K562 (cell line): Measurements from ENCODE around the gene SLC35A2. TPM values are rescaled to one million over a fixed set of nuclear protein-coding genes. Genes with fewer than 3 reads are reported as not detected.

Experiments
- ARID1B ChIP-seq: fragments of 450-650 bp; IDR thresholded peaks from 2 replicates; pipeline ENCODE4 v1.6.1; 2016; ENCODE audit warnings: antibody characterized with exemption, mild to moderate bottlenecking, inconsistent platforms
- CBFB ChIP-seq: sonication (generic); formaldehyde crosslinking; IDR thresholded peaks from 2 replicates; pipeline ENCODE4 v1.4.0; 2020; ENCODE audit warnings: mild to moderate bottlenecking, missing genetic modification reagents
- FOXK2 ChIP-seq, 2 experiments: fragments of 450-650 bp; IDR thresholded peaks in 1 of 2; conservative IDR thresholded peaks in 1 of 2; 2 replicates each; pipeline ENCODE4 v1.6.1; 2016; ENCODE audit warnings: low read depth in 2 of 2, mild to moderate bottlenecking in 1 of 2
- HDGF ChIP-seq: fragments of 450-650 bp; IDR thresholded peaks from 2 replicates; pipeline ENCODE4 v1.6.1; 2016
- RBM17 ChIP-seq: fragments of 200-400 bp; formaldehyde crosslinking; IDR thresholded peaks from 2 replicates; pipeline ENCODE4 v1.6.1; 2017; ENCODE audit warnings: low read depth, mild to moderate bottlenecking, low read length, borderline replicate concordance
- RNF219 ChIP-seq: fragments of 250-450 bp; sonication (Bioruptor Pico); IDR thresholded peaks from 2 replicates; pipeline ENCODE4 v1.5.0; 2022; ENCODE audit warnings: mild to moderate bottlenecking
- SIN3A ChIP-seq, 2 experiments: fragments of 150-350 bp in 1 of 2; IDR thresholded peaks; 2 replicates each; pipeline ENCODE4 v1.6.1; 2011 to 2016; ENCODE audit warnings: borderline replicate concordance in 2 of 2, low read depth in 2 of 2, low read length in 2 of 2, mild to moderate bottlenecking in 2 of 2, moderate library complexity in 2 of 2; ENCODE audit not compliant: control insufficient read depth in 1 of 2
- TAL1 ChIP-seq: fragments of 450-650 bp; IDR thresholded peaks from 2 replicates; pipeline ENCODE4 v1.6.1; 2016; ENCODE audit warnings: mild to moderate bottlenecking
- YY1 ChIP-seq, 3 experiments: IDR thresholded peaks; 2 replicates each; pipeline ENCODE4 v1.6.1; 2011; ENCODE audit warnings: low read length in 2 of 3, mild to moderate bottlenecking in 2 of 3, moderate library complexity in 2 of 3, borderline replicate concordance in 1 of 3, control low read depth in 1 of 3, low read depth in 1 of 3; ENCODE audit not compliant: insufficient read depth in 3 of 3, insufficient replicate concordance in 2 of 3, control insufficient read depth in 1 of 3, insufficient read length in 1 of 3; ENCODE audit errors: extremely low read depth in 1 of 3
- ZNF347 ChIP-seq: fragments of 450-650 bp; formaldehyde crosslinking; IDR thresholded peaks from 2 replicates; pipeline ENCODE4 v1.4.0; 2020; ENCODE audit warnings: low read depth, mild to moderate bottlenecking, moderate library complexity
- polyA plus RNA-seq, 8 experiments: library from polyadenylated mRNA; depleted of rRNA in 4 of 8; stranded (reverse) in 5 of 8; unstranded in 3 of 8; fragments of >200 nt; fragmentation: Nextera tagmentation in 2 of 8; fragmentation: Illumina TruSeq in 1 of 8; extraction: Ambion mirVana in 2 of 8; extraction: Trizol in 1 of 8; gene quantifications; 2 replicates each; pipeline versions ENCODE4 v1.2.1 to v1.2.3, GENCODE V29; 2011 to 2014; ENCODE audit warnings: inconsistent platforms in 1 of 8, missing spikeins in 1 of 8
- total RNA-seq, 7 experiments: library from RNA; depleted of rRNA in 6 of 7; stranded (reverse); fragments of >200 nt in 6 of 7; fragmentation: Illumina TruSeq in 2 of 7; extraction: Trizol in 2 of 7; gene quantifications; 2 replicates each; pipeline versions ENCODE4 v1.2.1 to v1.2.3, GENCODE V29; 2011 to 2021; ENCODE audit warnings: low replicate concordance in 1 of 7
- TF ChIP-seq, protein P1 (sequence below): fragments of 250-450 bp; sonication (Bioruptor Pico); IDR thresholded peaks from 2 replicates; pipeline ENCODE4 v1.5.0; 2021; ENCODE audit warnings: mild to moderate bottlenecking, moderate library complexity
- TF ChIP-seq, protein P2 (sequence below), 2 experiments: fragments of 450-650 bp; IDR thresholded peaks; 2 replicates each; pipeline ENCODE4 v1.6.1; 2016
- TF ChIP-seq, protein P3 (sequence below): sonication (generic); formaldehyde crosslinking; IDR thresholded peaks from 2 replicates; pipeline ENCODE4 v1.8.0; 2022; ENCODE audit warnings: mild to moderate bottlenecking, missing genetic modification reagents

SLC35A2 gene
- total and polyA plus RNA-seq, 9 of the 15 experiments (the other 6 are each of a cell fraction or from before 2014, with no cell fraction given): 3.3 to 38.9 (median 20.0) TPM

DNA sequence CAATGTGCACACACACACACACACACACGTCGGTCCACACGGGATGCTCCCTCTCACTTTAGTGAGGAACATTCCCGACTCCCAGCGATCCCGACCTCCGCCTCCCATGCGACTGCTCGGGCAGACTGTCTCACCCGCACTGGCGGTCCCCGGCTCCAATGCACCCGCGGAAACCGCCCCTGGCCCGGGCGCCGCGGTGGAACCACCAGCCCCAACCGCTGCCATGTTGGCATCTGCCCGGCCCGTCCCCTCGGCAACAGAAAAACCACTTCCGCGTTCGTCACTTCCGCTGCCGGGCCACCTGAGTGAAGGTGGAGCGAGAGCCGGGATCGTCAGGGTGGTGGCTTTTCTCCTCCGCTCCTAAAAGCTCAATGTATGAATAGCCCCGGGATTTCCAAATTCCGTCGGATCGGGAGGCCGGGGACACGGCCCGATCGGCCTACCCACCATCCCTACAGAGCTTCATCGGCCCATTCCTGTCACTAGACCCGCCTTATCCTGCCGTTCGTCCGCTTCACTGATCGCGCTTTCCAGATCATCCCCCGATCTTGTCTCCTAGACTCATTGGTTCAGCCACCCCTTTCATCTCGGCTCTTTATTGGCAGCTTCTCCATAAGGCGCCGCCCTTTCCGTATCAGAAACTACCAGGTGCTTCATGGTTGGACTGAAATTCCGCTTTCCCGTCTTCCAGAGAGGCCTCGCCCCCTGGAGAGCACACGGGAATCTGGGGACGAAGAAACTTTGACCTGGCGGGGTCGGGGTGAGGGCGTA, at the start of gene SLC35A2 (continued):
- TF ChIP-seq ZNF347 (no peak), FOXK2 (conservative IDR thresholded peaks at IDR 0.05 in 1 of 2, IDR thresholded peaks at IDR 0.05 in 1 of 2; ENCODE audit: low read depth in 2 of 2) (0 out of 4 replicates have a peak, but pooled peaks have one; percentile 27 to 56), ARID1B (peak; percentile 33; the same call in 1 of the 2 replicates), SIN3A (IDR thresholded peaks at IDR 0.05; ENCODE audit: borderline replicate concordance in 2 of 2, control insufficient read depth in 1 of 2, low read depth in 2 of 2, low read length in 2 of 2) (peak; percentile 81 to 84; a peak in 2 of 4 replicates), CBFB (0 out of 2 replicates have a peak, but pooled peaks have one; percentile 55), YY1 (IDR thresholded peaks at IDR 0.05; ENCODE audit: borderline replicate concordance in 1 of 3, control insufficient read depth in 1 of 3, extremely low read depth in 1 of 3, insufficient read depth in 3 of 3, insufficient read length in 1 of 3, insufficient replicate concordance in 2 of 3, low read depth in 1 of 3, low read length in 2 of 3) (peak; percentile 12 to 85 (median 77)), TAL1 (0 out of 2 replicates have a peak, but pooled peaks have one; percentile 16), RBM17 (no peak), HDGF (no peak), RNF219 (CRISPR knock-in tag) (peak; percentile 82; the same call in 1 of the 2 replicates)
- TF ChIP-seq, protein P1, sequence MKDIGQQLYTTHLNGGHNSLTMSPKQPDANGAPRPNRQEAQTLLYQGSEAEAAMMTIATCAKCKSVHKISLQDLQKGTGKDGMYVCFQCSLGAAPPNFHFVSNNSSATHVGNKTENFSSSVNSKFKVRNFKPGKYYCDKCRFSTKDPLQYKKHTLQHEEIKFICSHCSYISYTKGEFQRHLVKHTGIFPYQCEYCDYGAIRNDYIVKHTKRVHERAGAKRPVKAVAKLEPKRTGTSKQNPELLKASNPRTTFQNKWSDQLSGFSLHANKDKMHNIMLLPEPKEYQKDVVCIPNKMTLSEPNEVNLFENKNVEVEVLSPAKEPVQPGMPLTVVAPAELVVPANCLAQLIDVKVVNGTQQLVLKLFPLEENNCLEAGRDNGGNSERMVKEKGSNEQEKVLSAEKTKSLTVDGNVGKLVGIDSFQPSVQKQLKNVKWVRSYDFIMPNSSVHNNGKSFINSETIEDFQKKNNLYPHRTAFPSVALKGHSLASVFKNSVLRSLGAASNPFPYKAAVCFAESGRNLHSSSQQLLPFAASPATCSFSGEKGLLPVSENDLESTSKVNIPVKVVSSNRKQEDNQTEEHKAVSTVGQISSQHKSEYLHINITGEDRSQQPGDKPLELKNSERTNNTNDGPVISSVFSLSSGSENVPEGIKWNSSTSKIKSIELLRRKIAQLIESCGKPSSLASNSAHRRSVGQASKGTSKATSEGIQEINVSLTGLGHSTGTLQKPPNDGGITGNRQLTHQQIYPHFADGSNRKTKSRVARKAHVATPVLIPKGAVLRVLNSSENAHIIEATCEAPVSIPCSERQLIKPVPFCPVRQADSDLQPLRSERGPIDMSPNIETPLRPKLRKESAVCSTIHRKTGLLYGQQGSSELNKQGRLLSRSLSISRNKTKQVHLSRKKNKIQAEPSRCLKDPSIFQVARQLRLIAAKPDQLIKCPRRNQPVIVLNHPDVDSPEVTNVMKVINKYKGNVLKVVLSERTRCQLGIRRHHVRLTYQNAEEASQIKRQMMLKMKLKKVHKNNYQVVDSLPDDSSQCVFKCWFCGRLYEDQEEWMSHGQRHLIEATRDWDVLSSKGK (CRISPR knock-in tag): peak; percentile 54; the same call in 1 of the 2 replicates
- TF ChIP-seq, protein P2, sequence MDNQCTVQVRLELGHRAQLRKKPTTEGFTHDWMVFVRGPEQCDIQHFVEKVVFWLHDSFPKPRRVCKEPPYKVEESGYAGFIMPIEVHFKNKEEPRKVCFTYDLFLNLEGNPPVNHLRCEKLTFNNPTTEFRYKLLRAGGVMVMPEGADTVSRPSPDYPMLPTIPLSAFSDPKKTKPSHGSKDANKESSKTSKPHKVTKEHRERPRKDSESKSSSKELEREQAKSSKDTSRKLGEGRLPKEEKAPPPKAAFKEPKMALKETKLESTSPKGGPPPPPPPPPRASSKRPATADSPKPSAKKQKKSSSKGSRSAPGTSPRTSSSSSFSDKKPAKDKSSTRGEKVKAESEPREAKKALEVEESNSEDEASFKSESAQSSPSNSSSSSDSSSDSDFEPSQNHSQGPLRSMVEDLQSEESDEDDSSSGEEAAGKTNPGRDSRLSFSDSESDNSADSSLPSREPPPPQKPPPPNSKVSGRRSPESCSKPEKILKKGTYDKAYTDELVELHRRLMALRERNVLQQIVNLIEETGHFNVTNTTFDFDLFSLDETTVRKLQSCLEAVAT (IDR thresholded peaks at IDR 0.05): peak in 1 of 2 experiments; percentile 45; a peak in 1 of 4 replicates
- TF ChIP-seq, protein P3, sequence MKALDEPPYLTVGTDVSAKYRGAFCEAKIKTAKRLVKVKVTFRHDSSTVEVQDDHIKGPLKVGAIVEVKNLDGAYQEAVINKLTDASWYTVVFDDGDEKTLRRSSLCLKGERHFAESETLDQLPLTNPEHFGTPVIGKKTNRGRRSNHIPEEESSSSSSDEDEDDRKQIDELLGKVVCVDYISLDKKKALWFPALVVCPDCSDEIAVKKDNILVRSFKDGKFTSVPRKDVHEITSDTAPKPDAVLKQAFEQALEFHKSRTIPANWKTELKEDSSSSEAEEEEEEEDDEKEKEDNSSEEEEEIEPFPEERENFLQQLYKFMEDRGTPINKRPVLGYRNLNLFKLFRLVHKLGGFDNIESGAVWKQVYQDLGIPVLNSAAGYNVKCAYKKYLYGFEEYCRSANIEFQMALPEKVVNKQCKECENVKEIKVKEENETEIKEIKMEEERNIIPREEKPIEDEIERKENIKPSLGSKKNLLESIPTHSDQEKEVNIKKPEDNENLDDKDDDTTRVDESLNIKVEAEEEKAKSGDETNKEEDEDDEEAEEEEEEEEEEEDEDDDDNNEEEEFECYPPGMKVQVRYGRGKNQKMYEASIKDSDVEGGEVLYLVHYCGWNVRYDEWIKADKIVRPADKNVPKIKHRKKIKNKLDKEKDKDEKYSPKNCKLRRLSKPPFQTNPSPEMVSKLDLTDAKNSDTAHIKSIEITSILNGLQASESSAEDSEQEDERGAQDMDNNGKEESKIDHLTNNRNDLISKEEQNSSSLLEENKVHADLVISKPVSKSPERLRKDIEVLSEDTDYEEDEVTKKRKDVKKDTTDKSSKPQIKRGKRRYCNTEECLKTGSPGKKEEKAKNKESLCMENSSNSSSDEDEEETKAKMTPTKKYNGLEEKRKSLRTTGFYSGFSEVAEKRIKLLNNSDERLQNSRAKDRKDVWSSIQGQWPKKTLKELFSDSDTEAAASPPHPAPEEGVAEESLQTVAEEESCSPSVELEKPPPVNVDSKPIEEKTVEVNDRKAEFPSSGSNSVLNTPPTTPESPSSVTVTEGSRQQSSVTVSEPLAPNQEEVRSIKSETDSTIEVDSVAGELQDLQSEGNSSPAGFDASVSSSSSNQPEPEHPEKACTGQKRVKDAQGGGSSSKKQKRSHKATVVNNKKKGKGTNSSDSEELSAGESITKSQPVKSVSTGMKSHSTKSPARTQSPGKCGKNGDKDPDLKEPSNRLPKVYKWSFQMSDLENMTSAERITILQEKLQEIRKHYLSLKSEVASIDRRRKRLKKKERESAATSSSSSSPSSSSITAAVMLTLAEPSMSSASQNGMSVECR (CRISPR knock-in tag): peak; percentile 97
